Measurements from ENCODE around the gene GRAP. TPM values are rescaled to one million over a fixed set of nuclear protein-coding genes. Genes with fewer than 3 reads are reported as not detected.

Gene GRAP
- total and polyA plus RNA-seq, 2 donors (not counting 3 experiments of a cell fraction or from before 2014, with no cell fraction given) = 32.1 to 43.6 TPM

DNA sequence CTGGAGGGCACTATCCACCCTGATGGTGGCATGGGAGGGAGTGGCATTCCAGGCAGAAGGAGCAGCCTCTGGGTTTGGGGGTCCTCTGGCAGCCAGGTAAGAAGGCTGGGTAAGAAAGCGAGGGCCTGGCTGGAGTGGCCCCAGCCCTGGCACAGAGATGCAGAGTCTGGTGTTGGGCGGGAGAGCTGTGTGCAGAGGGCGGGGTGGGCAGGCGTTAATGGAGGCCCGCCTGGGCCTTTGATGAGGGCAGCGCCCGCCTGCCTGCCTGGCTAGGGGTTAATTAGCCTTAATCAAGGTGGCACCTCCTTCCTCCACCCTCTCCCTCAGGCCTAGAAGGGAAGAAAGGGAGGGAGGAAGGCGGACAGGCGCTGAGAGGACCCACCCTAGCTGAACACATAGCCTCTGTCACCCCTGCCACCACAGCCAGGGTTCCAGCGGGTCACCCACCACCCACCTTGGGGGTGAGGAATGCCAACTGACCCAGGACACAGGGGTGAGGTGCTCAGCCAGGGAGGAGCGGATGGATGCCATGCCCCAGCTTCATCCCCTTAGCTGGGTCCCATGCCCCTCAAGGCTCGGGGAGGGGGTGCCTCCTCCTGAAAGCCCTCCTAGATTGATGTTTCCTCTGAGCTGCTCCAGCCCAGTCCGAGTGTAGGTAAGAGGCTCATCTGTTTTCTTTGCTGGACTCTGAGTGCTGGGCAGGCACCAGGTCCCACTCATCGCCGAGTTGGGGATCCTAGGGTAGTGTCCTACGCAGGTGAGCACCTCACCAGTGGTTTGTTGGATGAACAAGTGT, 28.8 kb downstream of the GRAP start:
- H3K9me1 ChIP-seq (replicated peaks; ENCODE audit: control insufficient read depth, extremely low read depth, insufficient read depth, low read length) = no peaks in the 10 kb centered on the region
- peaks cover 0 to 7% of the 10 kb centered on the region in 2 experiments for H3K36me3 ChIP-seq (ENCODE audit: control insufficient read depth in 2 of 2, extremely low read depth in 1 of 2, insufficient read depth in 2 of 2, low read length in 2 of 2)
- H3K4me2 ChIP-seq (ENCODE audit: insufficient read depth, low read length) = no peak overlapping the region
- no TSS peak for BruUV-seq (replicated peaks)
- no peaks in the 10 kb centered on the region for H4K20me1 ChIP-seq (replicated peaks; ENCODE audit: control insufficient read depth, extremely low read depth, insufficient read depth, low read length)
- no peaks in the 10 kb centered on the region for H3K4me1 ChIP-seq (ENCODE audit: control insufficient read depth, extremely low read depth, insufficient read depth, low read length)
- H3K9me3 ChIP-seq (replicated peaks; ENCODE audit: control insufficient read depth, insufficient read depth, low read length) = no peaks in the 10 kb centered on the region
- H3K27me3 ChIP-seq (ENCODE audit: control insufficient read depth in 2 of 2, insufficient read depth in 2 of 2, low read length in 2 of 2) = no peaks in the 10 kb centered on the region
- DNase-seq (ENCODE audit: low read depth, low spot score) (no peak), FAIRE-seq (no peak)
- POLR2A ChIA-PET = no interaction called here
- intact Hi-C loops (cut with micrococcal nuclease) (no loop called here), dilution Hi-C loops (cut with MboI; ENCODE audit: extremely low pct_ligation_motif_present, low sequenced_read_pairs) (no loop called here)
- H3K27ac ChIP-seq (ENCODE audit: insufficient read depth, low read depth, low read length) = no peak overlapping the region
- H3K4me3 ChIP-seq (replicated peaks in 1 of 3; ENCODE audit: insufficient read depth in 1 of 3, low read depth in 1 of 3, low read length in 3 of 3) = no peak overlapping the region
- no peaks in the 10 kb centered on the region for H3K79me2 ChIP-seq (ENCODE audit: control insufficient read depth, insufficient read depth, low read length)
- TF ChIP-seq MYC (IDR thresholded peaks at IDR 0.05; ENCODE audit: low read depth, low read length) (no peak), POLR2AphosphoS5 (IDR thresholded peaks at IDR 0.05; ENCODE audit: insufficient read depth, low read depth, low read length) (no peak), FOS (IDR thresholded peaks at IDR 0.05; ENCODE audit: borderline replicate concordance, insufficient read depth, low read length) (no peak)
- TF ChIP-seq, protein P1, sequence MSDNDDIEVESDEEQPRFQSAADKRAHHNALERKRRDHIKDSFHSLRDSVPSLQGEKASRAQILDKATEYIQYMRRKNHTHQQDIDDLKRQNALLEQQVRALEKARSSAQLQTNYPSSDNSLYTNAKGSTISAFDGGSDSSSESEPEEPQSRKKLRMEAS (IDR thresholded peaks at IDR 0.05; ENCODE audit: insufficient read depth, insufficient read length) = no peak
- no peak overlapping the region for H2AFZ ChIP-seq (ENCODE audit: low read depth, low read length)
- no peak overlapping the region for H3K9ac ChIP-seq (replicated peaks; ENCODE audit: extremely low read depth, insufficient read depth, low read length)
- CTCF ChIA-PET = interaction anchor here (1.6 to 2.0 kb wide), 2 partner anchors 56 to 57 kb away, joined by 8 to 10 read pairs; no protein-coding TSS in a partner anchor

DNA sequence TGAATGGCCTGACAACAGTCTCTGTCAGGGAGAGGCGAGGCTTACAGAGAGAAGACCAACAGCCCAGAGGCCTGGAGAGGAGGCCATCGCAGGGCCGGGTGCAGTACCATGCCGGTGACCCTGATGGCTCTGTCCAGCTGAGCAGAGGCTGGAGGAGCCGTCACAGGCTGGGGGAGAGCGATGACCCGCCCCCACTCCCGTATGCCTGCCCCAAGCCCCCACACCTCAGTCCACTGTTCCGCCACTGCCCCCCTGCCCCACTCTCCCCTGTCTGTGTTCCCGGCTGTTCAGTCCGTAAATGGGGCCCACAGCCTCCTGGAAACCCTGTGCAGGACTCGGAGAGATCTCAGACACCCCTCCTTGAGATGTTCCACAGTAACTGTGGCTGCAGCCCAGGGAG, 29.4 kb downstream of the GRAP start:
- TF ChIP-seq MYC (IDR thresholded peaks at IDR 0.05; ENCODE audit: low read depth, low read length) (no peak), POLR2A (IDR thresholded peaks at IDR 0.05; ENCODE audit: low read depth, low read length) (no peak), FOS (IDR thresholded peaks at IDR 0.05; ENCODE audit: borderline replicate concordance, insufficient read depth, low read length) (no peak), EZH2 (IDR thresholded peaks at IDR 0.05; ENCODE audit: borderline replicate concordance, low read depth, low read length, severe bottlenecking) (no peak), POLR2AphosphoS5 (IDR thresholded peaks at IDR 0.05; ENCODE audit: insufficient read depth, low read depth, low read length) (no peak), GATA2 (IDR thresholded peaks at IDR 0.05; ENCODE audit: insufficient read depth, insufficient read length, low read depth, low read length) (no peak), JUN (IDR thresholded peaks at IDR 0.05; ENCODE audit: borderline replicate concordance, insufficient read depth, insufficient read length, low read depth) (no peak)
- TF ChIP-seq, protein P1 (IDR thresholded peaks at IDR 0.05; ENCODE audit: insufficient read depth, insufficient read length) = no peak
- TF ChIP-seq, protein P2, sequence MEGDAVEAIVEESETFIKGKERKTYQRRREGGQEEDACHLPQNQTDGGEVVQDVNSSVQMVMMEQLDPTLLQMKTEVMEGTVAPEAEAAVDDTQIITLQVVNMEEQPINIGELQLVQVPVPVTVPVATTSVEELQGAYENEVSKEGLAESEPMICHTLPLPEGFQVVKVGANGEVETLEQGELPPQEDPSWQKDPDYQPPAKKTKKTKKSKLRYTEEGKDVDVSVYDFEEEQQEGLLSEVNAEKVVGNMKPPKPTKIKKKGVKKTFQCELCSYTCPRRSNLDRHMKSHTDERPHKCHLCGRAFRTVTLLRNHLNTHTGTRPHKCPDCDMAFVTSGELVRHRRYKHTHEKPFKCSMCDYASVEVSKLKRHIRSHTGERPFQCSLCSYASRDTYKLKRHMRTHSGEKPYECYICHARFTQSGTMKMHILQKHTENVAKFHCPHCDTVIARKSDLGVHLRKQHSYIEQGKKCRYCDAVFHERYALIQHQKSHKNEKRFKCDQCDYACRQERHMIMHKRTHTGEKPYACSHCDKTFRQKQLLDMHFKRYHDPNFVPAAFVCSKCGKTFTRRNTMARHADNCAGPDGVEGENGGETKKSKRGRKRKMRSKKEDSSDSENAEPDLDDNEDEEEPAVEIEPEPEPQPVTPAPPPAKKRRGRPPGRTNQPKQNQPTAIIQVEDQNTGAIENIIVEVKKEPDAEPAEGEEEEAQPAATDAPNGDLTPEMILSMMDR (IDR thresholded peaks at IDR 0.05; ENCODE audit: extremely low read depth in 1 of 2, insufficient read depth in 1 of 2, low read depth in 1 of 2, low read length in 2 of 2) = no peak
- Histone ChIP-seq H3K4me1 (ENCODE audit: control insufficient read depth, extremely low read depth, insufficient read depth, low read length) (no peaks in the 10 kb centered on the region), H3K27me3 (ENCODE audit: control insufficient read depth in 2 of 2, insufficient read depth in 2 of 2, low read length in 2 of 2) (no peaks in the 10 kb centered on the region), H3K36me3 (ENCODE audit: control insufficient read depth in 2 of 2, extremely low read depth in 1 of 2, insufficient read depth in 2 of 2, low read length in 2 of 2) (peaks cover 0 to 4% of the 10 kb centered on the region in 2 experiments), H3K27ac (ENCODE audit: insufficient read depth, low read depth, low read length) (no peak overlapping the region), H3K79me2 (ENCODE audit: control insufficient read depth, insufficient read depth, low read length) (no peaks in the 10 kb centered on the region), H3K9me1 (replicated peaks; ENCODE audit: control insufficient read depth, extremely low read depth, insufficient read depth, low read length) (no peaks in the 10 kb centered on the region), H3K4me2 (ENCODE audit: insufficient read depth, low read length) (no peak overlapping the region), H3K9me3 (replicated peaks; ENCODE audit: control insufficient read depth, insufficient read depth, low read length) (no peaks in the 10 kb centered on the region), H2AFZ (ENCODE audit: low read depth, low read length) (no peak overlapping the region), H3K4me3 (replicated peaks in 1 of 3; ENCODE audit: insufficient read depth in 1 of 3, low read depth in 1 of 3, low read length in 3 of 3) (no peak overlapping the region), H3K9ac (replicated peaks; ENCODE audit: extremely low read depth, insufficient read depth, low read length) (no peak overlapping the region), H4K20me1 (replicated peaks; ENCODE audit: control insufficient read depth, extremely low read depth, insufficient read depth, low read length) (no peaks in the 10 kb centered on the region)
- dilution Hi-C loops (cut with MboI; ENCODE audit: extremely low pct_ligation_motif_present, low sequenced_read_pairs) = no loop called here
- no TSS peak for BruUV-seq (replicated peaks)
- POLR2A ChIA-PET = no interaction called here
- no peak for DNase-seq (ENCODE audit: low read depth, low spot score)
- CTCF ChIA-PET = interaction anchor here (0.7 to 2.0 kb wide), 2 partner anchors 45 to 56 kb away, joined by 4 to 8 read pairs; no protein-coding TSS in a partner anchor
- no peak for FAIRE-seq
- intact Hi-C loops (cut with micrococcal nuclease) = no loop called here
